NCI-H2196 treated with DMSO at 0.1 percent for 48 hours (cell line): Measurements from ENCODE around the gene AMDHD2.
"Not testable (repeated sequence)": the region's sequence is repeated elsewhere in the genome, so short reads cannot be mapped to it uniquely, and the experiment has no call there.

Experiments used
- DNase-seq: peaks from one replicate; lab custom pipeline; 2025; ENCODE audit not compliant: unreplicated experiment; lab: John Stamatoyannopoulos, UW

The AMDHD2 gene

DNA sequence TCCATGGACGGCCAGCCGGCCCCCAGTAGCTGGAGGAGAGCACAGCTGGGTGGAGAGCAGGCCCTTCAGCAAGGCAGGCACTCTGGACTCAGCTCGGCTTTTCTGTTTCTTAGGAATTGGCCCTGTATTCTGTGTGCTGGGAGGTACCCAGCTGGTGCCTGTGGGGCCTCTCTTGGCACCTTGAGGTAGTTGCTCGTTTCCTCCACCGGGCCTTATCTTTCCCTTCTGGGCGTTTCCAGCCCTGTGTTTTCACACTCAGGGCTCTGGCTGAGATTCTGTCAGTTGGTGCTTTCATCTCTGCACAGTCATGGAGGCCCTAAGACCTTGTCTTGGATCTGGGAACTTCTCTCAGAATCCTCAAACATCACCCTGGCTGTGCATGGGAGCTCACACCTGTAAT lies 47.3 kb downstream of the AMDHD2 start:
- DNase-seq: not testable (repeated sequence)

- not testable (repeated sequence) for DNase-seq
These were observed 48.4 kb downstream of the AMDHD2 start for GRCh38 chr16:2568573-2568972.

DNA sequence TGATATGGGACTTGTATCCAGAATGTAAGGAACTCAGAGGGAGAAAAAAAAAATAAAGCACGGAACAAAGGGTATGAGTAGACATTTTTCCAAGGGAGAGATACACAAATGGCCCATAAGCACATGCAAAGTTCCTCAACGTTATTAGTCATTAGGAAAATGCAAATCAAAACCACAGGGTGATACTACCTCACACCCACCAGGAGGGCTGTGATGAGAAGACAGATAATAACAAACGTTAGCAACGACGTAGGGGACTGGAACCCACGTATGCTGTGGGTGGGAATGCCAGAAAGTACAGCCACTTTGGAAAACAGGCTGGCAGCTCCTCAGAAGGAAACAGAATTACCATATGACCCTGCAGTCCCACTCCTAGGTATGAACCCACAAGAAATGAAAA lies 52.5 kb downstream of the AMDHD2 start:
- DNase-seq: not testable (repeated sequence)

GRCh38 chr16:2575839-2576238 lies 55.7 kb downstream of the AMDHD2 start:
- DNase-seq: not testable (repeated sequence)

GRCh38 chr16:2577044-2577443 lies 56.9 kb downstream of the AMDHD2 start:
- not testable (repeated sequence) for DNase-seq

DNA sequence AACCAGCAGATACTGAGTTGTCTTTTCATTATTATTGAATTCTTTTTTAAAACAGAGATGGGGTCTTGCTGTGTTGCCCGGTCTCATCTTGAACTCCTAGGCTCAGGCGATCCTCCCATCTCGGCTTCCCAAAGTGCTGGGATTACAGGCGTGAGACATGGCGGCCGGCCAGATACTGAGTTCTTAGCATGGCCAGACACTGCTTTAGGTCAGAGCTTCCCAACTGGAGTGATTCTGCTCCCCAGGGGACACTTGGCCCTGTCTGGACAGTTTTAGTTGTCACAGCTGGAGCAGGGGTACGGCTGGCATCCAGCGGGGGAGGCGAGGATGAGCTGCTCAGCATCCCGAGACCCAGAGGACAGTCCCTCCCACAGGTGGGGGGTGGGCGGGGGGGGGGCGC lies 58.7 kb downstream of the AMDHD2 start:
- DNase-seq: not testable (repeated sequence)

DNA sequence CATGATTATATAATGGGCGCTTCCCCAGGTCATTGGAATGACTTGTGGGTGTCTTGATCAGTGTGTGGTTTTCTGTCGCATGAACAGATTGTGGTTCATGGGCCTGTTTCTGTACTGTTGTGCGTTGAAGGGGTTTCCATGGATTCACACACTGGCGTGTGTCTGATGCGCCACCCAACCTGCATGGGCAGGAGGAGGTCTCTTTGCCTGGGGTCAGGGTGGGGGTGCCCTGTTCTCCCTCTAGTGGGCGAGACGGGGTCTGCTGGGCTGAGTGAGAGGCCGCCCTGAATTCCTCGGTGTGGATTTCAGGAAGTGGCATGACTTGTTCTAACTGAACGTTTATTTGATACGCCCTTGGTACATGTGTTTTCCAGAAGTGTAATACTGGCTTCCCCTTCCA lies 60.0 kb downstream of the AMDHD2 start:
- not testable (repeated sequence) for DNase-seq

- DNase-seq: not testable (repeated sequence)
These were observed 60.6 kb downstream of the AMDHD2 start for GRCh38 chr16:2580818-2581217.
